AG09309 (cell line): Measurements from ENCODE around the gene MDM2.

Source experiments
- DNase-seq: peaks from one replicate; pipeline ENCODE4 v3.0.0-alpha.2; 2010; ENCODE audit warnings: low read depth
- H3K4me3 ChIP-seq: 2 replicates; pipeline ENCODE4 v1.5.1; 2011; ENCODE audit warnings: mild to moderate bottlenecking, low read depth, low read length, moderate library complexity; ENCODE audit not compliant: control insufficient read depth
- CTCF ChIP-seq: IDR thresholded peaks from 2 replicates; pipeline ENCODE4 v1.5.1; 2011; ENCODE audit warnings: mild to moderate bottlenecking, low read depth, low read length, inconsistent platforms; ENCODE audit not compliant: insufficient read depth, control insufficient read depth; ENCODE audit errors: missing control alignments

Gene MDM2

GRCh38 chr12:68772714-68773113 is 35.3 kb upstream of the MDM2 start:
- DNase-seq: no peak
- no peak overlapping the region for H3K4me3 ChIP-seq
- TF ChIP-seq CTCF: no peak

GRCh38 chr12:68773582-68773981 is 34.4 kb upstream of the MDM2 start:
- TF ChIP-seq CTCF: no peak
- H3K4me3 ChIP-seq: no peak overlapping the region
- no peak for DNase-seq

- no peak for DNase-seq
- no peak for TF ChIP-seq CTCF
- no peak overlapping the region for H3K4me3 ChIP-seq
Measured at GRCh38 chr12:68775121-68775630, 32.8 kb upstream of the MDM2 start.

GRCh38 chr12:68776976-68777610 is 30.9 kb upstream of the MDM2 start:
- TF ChIP-seq CTCF: no peak
- DNase-seq: no peak
- H3K4me3 ChIP-seq: no peak overlapping the region

- no peak for DNase-seq
- H3K4me3 ChIP-seq: no peak overlapping the region
- TF ChIP-seq CTCF: no peak
Measured at GRCh38 chr12:68779280-68779679, 28.7 kb upstream of the MDM2 start.

- no peak for TF ChIP-seq CTCF
- DNase-seq: no peak
- no peak overlapping the region for H3K4me3 ChIP-seq
Measured at GRCh38 chr12:68780731-68781130, 27.2 kb upstream of the MDM2 start.
